Psoas muscle (tissue), 8 donors: ENCODE data around the gene ITPR1. TPM values are rescaled to one million over a fixed set of nuclear protein-coding genes. Genes with fewer than 3 reads are reported as not detected.

Experiments used
- ATAC-seq, 4 donors: fragments of 200-7000 bp; cut with Tn5 transposase; one replicate each; pipeline ENCODE4 v1.9.1; 2020; ENCODE audit warnings: moderate library complexity in 3 of 4, mild to moderate bottlenecking in 2 of 4
- DNase-seq, 2 donors: peaks; one replicate each; pipeline ENCODE4 v3.0.0-alpha.2; 2020
- H3K27ac ChIP-seq: fragments of 200-600 bp; one replicate; pipeline ENCODE4 v1.8.0; 2022
- H3K27me3 ChIP-seq, 3 donors: fragments of 200-600 bp in 1 of 3; one replicate each; pipeline versions ENCODE4 v1.6.1 to v1.8.0; 2013 to 2022; ENCODE audit warnings: low read length in 2 of 3, mild to moderate bottlenecking in 2 of 3, moderate library complexity in 1 of 3; ENCODE audit not compliant: insufficient read depth in 3 of 3
- H3K36me3 ChIP-seq, 2 donors: fragments of 200-600 bp in 1 of 2; one replicate each; pipeline versions ENCODE4 v1.6.1 to v1.8.0; 2013 to 2022; ENCODE audit warnings: low read depth in 1 of 2, mild to moderate bottlenecking in 1 of 2, moderate library complexity in 1 of 2; ENCODE audit not compliant: insufficient read depth in 1 of 2
- H3K4me1 ChIP-seq: fragments of 200-600 bp; one replicate; pipeline ENCODE4 v1.8.0; 2022
- H3K4me3 ChIP-seq: fragments of 200-600 bp; one replicate; pipeline ENCODE4 v1.8.0; 2022; ENCODE audit warnings: mild to moderate bottlenecking
- H3K9me3 ChIP-seq: fragments of 200-600 bp; one replicate; pipeline ENCODE4 v1.8.0; 2022
- CTCF ChIP-seq: fragments of 200-600 bp; IDR thresholded peaks from one replicate; pipeline ENCODE4 v1.8.0; 2022; ENCODE audit warnings: antibody characterized with exemption
- WGBS, 3 donors: extraction: QIAGEN DNeasy Blood & Tissue Kit; methylation state at CpG; one replicate each; pipeline versions ENCODE4 v1.1.6 to v1.1.7; 2013; 5-methylcytosine and 5-hydroxymethylcytosine counted together
- intact Hi-C, 2 donors: fragments of 100-400 bp; cut with DNase I; formaldehyde crosslinking; loops; one replicate each; pipeline versions ENCODE4 v1.11.0 to v1.14.2; 2022
- polyA plus RNA-seq, 3 donors: library from polyadenylated mRNA; stranded (reverse); fragments of 200-250 nt; gene quantifications; one replicate each; pipeline ENCODE4 v1.2.3, GENCODE V29; 2013
- total RNA-seq, 4 donors: library from RNA; stranded (reverse); fragmentation: NEBNext Ultra II Directional in 2 of 4; extraction: Animal tissue kit (Norgen Biotek cat#: 25700) in 2 of 4; gene quantifications; one replicate each; pipeline versions ENCODE4 v1.2.1 to v1.2.4, GENCODE V29; 2021 to 2023
- donor health status: healthy with polysubstance abuse.
- donor health status: DM: no; HTN: no; CAD: no; lungs with moderate emphysema.
- donor health status: Bipolar disorder and iron deficiency.
- donor health status: healthy.
- donor health status: DM: yes; HTN: yes; CAD: no.
- donor health status: DM: no; HTN: no; CAD: no.
- donor health status: DM: no; HTN: no; CAD: no.
- donor health status: DM: yes; HTN: yes; CAD: no.

The ITPR1 gene
- total and polyA plus RNA-seq, 7 donors: 4.4 to 9.2 (median 8.8) TPM

- H3K9me3 ChIP-seq: no peaks in the 10 kb centered on the region
- H3K4me1 ChIP-seq: no peaks in the 10 kb centered on the region
- no peak for ATAC-seq
- TF ChIP-seq CTCF: no peak
- no peak for DNase-seq
- WGBS, 3 donors: 76 to 92% (median 86%) methylated on average over 5 of the region's 5 CpGs
- peaks cover 5 to 27% of the 10 kb centered on the region in 2 donors for H3K36me3 ChIP-seq
- no peak overlapping the region for H3K27ac ChIP-seq
- intact Hi-C loops: no loop called here
- no peaks in the 10 kb centered on the region for H3K27me3 ChIP-seq
- no peak overlapping the region for H3K4me3 ChIP-seq
Measured at GRCh38 chr3:4687596-4687995, 194.4 kb downstream of the ITPR1 start.

GRCh38 chr3:4688411-4688810, 195.3 kb downstream of the ITPR1 start:
- Histone ChIP-seq H3K9me3 (no peaks in the 10 kb centered on the region), H3K27me3 (no peaks in the 10 kb centered on the region), H3K36me3 (peaks cover 7 to 21% of the 10 kb centered on the region in 2 donors), H3K27ac (no peak overlapping the region), H3K4me3 (no peak overlapping the region), H3K4me1 (no peaks in the 10 kb centered on the region)
- no peak for ATAC-seq
- DNase-seq: no peak
- intact Hi-C loops: no loop called here
- 89 to 97% (median 90%) methylated on average over 4 of the region's 4 CpGs for WGBS, 3 donors
- no peak for TF ChIP-seq CTCF

GRCh38 chr3:4689021-4689420, 195.9 kb downstream of the ITPR1 start:
- no peaks in the 10 kb centered on the region for H3K4me1 ChIP-seq
- no peak overlapping the region for H3K27ac ChIP-seq
- ATAC-seq (no peak), DNase-seq (no peak)
- no peaks in the 10 kb centered on the region for H3K9me3 ChIP-seq
- H3K27me3 ChIP-seq: no peaks in the 10 kb centered on the region
- intact Hi-C loops: no loop called here
- no peak for TF ChIP-seq CTCF
- H3K36me3 ChIP-seq: peaks cover 7 to 15% of the 10 kb centered on the region in 2 donors
- H3K4me3 ChIP-seq: no peak overlapping the region

- Histone ChIP-seq H3K9me3 (no peaks in the 10 kb centered on the region), H3K27me3 (no peaks in the 10 kb centered on the region), H3K4me1 (no peaks in the 10 kb centered on the region), H3K4me3 (no peak overlapping the region), H3K36me3 (peaks cover 4 to 7% of the 10 kb centered on the region in 2 donors), H3K27ac (no peak overlapping the region)
- TF ChIP-seq CTCF: no peak
- no peak for ATAC-seq
- intact Hi-C loops: loop anchor here in 1 of 2 donors (5.0 kb wide), 1 partner anchor 1438 kb away; no protein-coding TSS in a partner anchor
- 93 to 97% (median 94%) methylated on average over 1 of the region's 1 CpG for WGBS, 3 donors
- no peak for DNase-seq
Measured at GRCh38 chr3:4690277-4690676, 197.1 kb downstream of the ITPR1 start.

GRCh38 chr3:4693620-4694019, 200.5 kb downstream of the ITPR1 start:
- no peak for TF ChIP-seq CTCF
- H3K4me1 ChIP-seq: no peaks in the 10 kb centered on the region
- DNase-seq: no peak
- no peak for ATAC-seq
- intact Hi-C loops: loop anchor here in 1 of 2 donors (5.0 kb wide), 1 partner anchor 1441 kb away; no protein-coding TSS in a partner anchor
- peaks cover 0 to 2% of the 10 kb centered on the region in 2 donors for H3K36me3 ChIP-seq
- 86 to 90% (median 89%) methylated on average over 13 of the region's 13 CpGs for whole genome bisulfite sequencing, 3 donors
- no peak overlapping the region for H3K27ac ChIP-seq
- no peak overlapping the region for H3K4me3 ChIP-seq
- H3K9me3 ChIP-seq: no peaks in the 10 kb centered on the region
- no peaks in the 10 kb centered on the region for H3K27me3 ChIP-seq
